Chondrocyte (in vitro differentiated cells): ENCODE data around the gene RBM33. TPM values are rescaled to one million over a fixed set of nuclear protein-coding genes. Genes with fewer than 3 reads are reported as not detected.

Experiments
- DNase-seq: peaks from one replicate; pipeline ENCODE4 v3.0.0; 2021; ENCODE audit warnings: mixed read lengths, low spot score
- H3K27ac Mint-ChIP-seq: one replicate; pipeline ENCODE4 v1.8.0; 2021; ENCODE audit warnings: mild to moderate bottlenecking, moderate library complexity, mixed read lengths; ENCODE audit not compliant: unreplicated experiment
- H3K27me3 Mint-ChIP-seq: 2 replicates; pipeline ENCODE4 v1.8.0; 2021; ENCODE audit warnings: low read depth, mixed read lengths
- H3K36me3 Mint-ChIP-seq: 2 replicates; pipeline ENCODE4 v1.8.0; 2021; ENCODE audit warnings: low read depth, mixed read lengths
- H3K4me1 Mint-ChIP-seq: 2 replicates; pipeline ENCODE4 v1.8.0; 2021; ENCODE audit warnings: low read depth, mild to moderate bottlenecking, mixed read lengths
- H3K4me3 Mint-ChIP-seq: one replicate; pipeline ENCODE4 v1.8.0; 2021; ENCODE audit warnings: mild to moderate bottlenecking, moderate library complexity, mixed read lengths; ENCODE audit not compliant: unreplicated experiment
- H3K9me3 Mint-ChIP-seq: 2 replicates; pipeline ENCODE4 v1.8.0; 2021; ENCODE audit warnings: low read depth, mixed read lengths
- CTCF ChIP-seq: fragments of 200-600 bp; sonication (generic); IDR thresholded peaks from 2 replicates; pipeline ENCODE4 v1.5.0; 2021; ENCODE audit warnings: antibody characterized with exemption, mild to moderate bottlenecking, moderate library complexity
- total RNA-seq: library from RNA; stranded (reverse); gene quantifications from 3 replicates; pipeline ENCODE4 v1.2.1, GENCODE V29; 2021

Gene RBM33
- total RNA-seq, 1 donor from 2014 or later: 43.8 TPM

GRCh38 chr7:155706376-155706775 lies 61.9 kb downstream of the RBM33 start:
- Mint-ChIP-seq H3K4me3 (no peak overlapping the region), H3K4me1 (no peaks in the 10 kb centered on the region), H3K27me3 (no peaks in the 10 kb centered on the region), H3K9me3 (no peaks in the 10 kb centered on the region), H3K27ac (no peak overlapping the region), H3K36me3 (peaks cover 23% of the 10 kb centered on the region)
- no peak for TF ChIP-seq CTCF
- no peak for DNase-seq

DNA sequence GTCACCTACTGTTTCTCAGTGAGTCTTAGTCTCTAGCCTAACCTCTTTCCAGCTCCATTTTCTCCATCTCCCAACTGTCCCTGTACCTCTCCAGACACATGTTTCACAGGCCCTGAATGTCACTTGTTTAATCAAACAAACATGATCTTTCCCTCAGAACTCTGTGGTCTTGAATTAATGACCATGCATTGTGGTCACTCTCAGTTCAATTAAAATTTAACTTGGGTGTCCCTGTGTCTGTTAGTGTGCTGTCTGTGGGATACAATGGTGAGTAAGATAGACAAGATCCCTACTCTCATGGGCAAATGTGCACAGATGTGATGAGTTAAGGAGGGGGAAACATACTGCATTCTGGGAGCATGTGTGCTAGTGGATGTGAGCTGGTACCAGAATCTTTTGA lies 65.0 kb downstream of the RBM33 start:
- Mint-ChIP-seq H3K27ac (no peak overlapping the region), H3K9me3 (no peaks in the 10 kb centered on the region), H3K36me3 (peaks cover 29% of the 10 kb centered on the region), H3K4me1 (no peaks in the 10 kb centered on the region), H3K27me3 (no peaks in the 10 kb centered on the region), H3K4me3 (no peak overlapping the region)
- DNase-seq: no peak
- no peak for TF ChIP-seq CTCF

DNA sequence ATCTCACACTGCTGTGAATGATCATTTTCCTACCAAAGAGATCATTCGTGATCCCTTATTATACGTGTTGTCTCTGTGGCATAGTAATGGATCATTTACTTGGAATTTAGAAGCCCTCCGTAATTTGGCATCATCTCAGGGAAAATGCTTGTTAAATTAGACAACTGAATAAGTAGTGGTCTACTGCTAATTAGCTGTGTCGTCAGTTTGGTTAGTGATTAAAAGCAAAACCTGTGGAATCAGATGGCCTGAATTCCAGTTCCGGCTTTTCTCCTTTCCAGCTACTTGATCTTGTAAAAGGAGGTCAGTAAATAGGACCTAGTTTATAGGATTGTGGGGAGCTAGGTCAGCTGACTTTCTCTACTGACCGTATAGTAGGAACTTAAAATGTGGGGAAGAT lies 65.6 kb downstream of the RBM33 start:
- Mint-ChIP-seq H3K27me3 (no peaks in the 10 kb centered on the region), H3K27ac (no peak overlapping the region), H3K9me3 (no peaks in the 10 kb centered on the region), H3K4me1 (no peaks in the 10 kb centered on the region), H3K4me3 (no peak overlapping the region), H3K36me3 (peaks cover 31% of the 10 kb centered on the region)
- no peak for TF ChIP-seq CTCF
- DNase-seq: no peak

DNA sequence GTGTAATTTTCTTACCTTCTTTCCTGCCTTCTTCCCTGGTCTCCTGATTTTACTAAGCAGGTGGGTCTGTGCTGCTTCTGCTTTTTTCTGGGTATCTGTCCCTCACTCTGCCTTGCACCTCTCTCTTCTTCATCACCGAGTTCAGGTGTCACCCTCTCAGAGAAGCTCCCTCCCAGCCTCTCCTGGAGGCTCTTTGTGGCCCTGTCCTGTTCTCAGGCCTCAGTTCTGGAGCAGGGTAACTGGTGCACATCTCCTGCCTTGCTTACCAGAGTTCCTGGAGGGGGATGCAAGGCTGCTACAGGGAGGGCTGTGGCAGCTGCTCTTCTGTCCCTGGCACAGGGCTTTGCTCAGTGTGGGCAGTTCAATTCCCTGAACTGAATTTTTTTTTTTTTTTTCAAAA lies 66.1 kb downstream of the RBM33 start:
- Mint-ChIP-seq H3K4me3 (no peak overlapping the region), H3K9me3 (no peaks in the 10 kb centered on the region), H3K36me3 (peaks cover 31% of the 10 kb centered on the region), H3K27ac (no peak overlapping the region), H3K27me3 (no peaks in the 10 kb centered on the region), H3K4me1 (no peaks in the 10 kb centered on the region)
- no peak for TF ChIP-seq CTCF
- no peak for DNase-seq

- no peak for DNase-seq
- H3K27ac Mint-ChIP-seq: no peak overlapping the region
- no peaks in the 10 kb centered on the region for H3K9me3 Mint-ChIP-seq
- no peak for TF ChIP-seq CTCF
- H3K4me1 Mint-ChIP-seq: no peaks in the 10 kb centered on the region
- no peak overlapping the region for H3K4me3 Mint-ChIP-seq
- peaks cover 31% of the 10 kb centered on the region for H3K36me3 Mint-ChIP-seq
- no peaks in the 10 kb centered on the region for H3K27me3 Mint-ChIP-seq
Observed at GRCh38 chr7:155711081-155711480, 66.6 kb downstream of the RBM33 start.
